Tibial nerve (tissue), 3 donors: ENCODE data around the gene TIGIT.

ENCODE experiments used
- POLR2A ChIP-seq, 2 donors: fragments of 450-650 bp; IDR thresholded peaks; one replicate each; pipeline ENCODE4 v1.6.1; 2017; ENCODE audit warnings: antibody characterized with exemption in 2 of 2, mild to moderate bottlenecking in 2 of 2, moderate library complexity in 2 of 2
- TF ChIP-seq, protein P1 (sequence below), 5 experiments: fragments of 200-600 bp in 3 of 5; fragments of 450-650 bp in 2 of 5; sonication (generic) in 3 of 5; IDR thresholded peaks; one replicate each; pipeline ENCODE4 v1.5.1; 2016 to 2019; ENCODE audit warnings: antibody characterized with exemption in 5 of 5, mild to moderate bottlenecking in 3 of 5, moderate library complexity in 2 of 5

DNA sequence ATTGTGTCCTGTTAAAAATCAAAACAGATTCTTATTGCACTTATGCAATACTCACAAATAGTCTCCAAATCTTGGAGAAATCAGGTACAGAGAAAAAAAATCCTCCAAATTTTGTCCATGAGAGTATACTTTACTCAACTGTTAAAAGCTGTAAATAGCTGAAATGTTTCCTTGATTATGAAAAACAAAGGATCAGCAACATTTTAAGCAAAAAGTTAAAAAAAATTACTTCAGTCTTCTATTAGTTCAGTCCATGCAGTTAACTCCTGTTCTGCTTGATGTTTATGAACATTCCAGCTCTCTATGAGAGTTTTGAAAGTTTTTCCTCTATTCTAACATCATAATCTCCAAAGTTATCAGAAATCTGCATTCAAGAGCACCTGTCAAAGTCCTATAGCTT is 33.7 kb upstream of the TIGIT start:
- TF ChIP-seq POLR2A (IDR thresholded peaks at IDR 0.05), result no peak
- TF ChIP-seq, protein P1, sequence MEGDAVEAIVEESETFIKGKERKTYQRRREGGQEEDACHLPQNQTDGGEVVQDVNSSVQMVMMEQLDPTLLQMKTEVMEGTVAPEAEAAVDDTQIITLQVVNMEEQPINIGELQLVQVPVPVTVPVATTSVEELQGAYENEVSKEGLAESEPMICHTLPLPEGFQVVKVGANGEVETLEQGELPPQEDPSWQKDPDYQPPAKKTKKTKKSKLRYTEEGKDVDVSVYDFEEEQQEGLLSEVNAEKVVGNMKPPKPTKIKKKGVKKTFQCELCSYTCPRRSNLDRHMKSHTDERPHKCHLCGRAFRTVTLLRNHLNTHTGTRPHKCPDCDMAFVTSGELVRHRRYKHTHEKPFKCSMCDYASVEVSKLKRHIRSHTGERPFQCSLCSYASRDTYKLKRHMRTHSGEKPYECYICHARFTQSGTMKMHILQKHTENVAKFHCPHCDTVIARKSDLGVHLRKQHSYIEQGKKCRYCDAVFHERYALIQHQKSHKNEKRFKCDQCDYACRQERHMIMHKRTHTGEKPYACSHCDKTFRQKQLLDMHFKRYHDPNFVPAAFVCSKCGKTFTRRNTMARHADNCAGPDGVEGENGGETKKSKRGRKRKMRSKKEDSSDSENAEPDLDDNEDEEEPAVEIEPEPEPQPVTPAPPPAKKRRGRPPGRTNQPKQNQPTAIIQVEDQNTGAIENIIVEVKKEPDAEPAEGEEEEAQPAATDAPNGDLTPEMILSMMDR (IDR thresholded peaks at IDR 0.05), result no peak
